ENCODE results near the gene FAT1.

DNA sequence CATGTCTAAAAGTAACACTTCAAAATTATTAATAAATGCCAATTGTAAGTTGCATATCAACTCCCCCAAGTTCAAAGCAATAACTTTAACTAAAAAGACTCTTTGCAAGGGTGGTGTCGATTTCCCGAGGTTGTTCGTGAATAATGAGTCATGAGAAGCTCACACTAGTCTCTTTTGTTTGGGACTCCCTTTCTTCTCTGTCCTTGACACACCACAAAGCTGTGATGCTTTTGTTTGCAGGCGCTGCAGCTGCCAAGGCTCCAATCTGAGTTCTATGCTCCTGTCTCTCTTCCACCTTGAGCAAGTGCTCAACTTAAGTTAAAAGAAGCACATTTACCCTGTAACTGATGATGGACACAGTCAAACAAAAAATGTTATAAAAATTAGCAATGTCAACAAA, 65.9 kb downstream of the FAT1 start:
- TF ChIP-seq, protein P1, sequence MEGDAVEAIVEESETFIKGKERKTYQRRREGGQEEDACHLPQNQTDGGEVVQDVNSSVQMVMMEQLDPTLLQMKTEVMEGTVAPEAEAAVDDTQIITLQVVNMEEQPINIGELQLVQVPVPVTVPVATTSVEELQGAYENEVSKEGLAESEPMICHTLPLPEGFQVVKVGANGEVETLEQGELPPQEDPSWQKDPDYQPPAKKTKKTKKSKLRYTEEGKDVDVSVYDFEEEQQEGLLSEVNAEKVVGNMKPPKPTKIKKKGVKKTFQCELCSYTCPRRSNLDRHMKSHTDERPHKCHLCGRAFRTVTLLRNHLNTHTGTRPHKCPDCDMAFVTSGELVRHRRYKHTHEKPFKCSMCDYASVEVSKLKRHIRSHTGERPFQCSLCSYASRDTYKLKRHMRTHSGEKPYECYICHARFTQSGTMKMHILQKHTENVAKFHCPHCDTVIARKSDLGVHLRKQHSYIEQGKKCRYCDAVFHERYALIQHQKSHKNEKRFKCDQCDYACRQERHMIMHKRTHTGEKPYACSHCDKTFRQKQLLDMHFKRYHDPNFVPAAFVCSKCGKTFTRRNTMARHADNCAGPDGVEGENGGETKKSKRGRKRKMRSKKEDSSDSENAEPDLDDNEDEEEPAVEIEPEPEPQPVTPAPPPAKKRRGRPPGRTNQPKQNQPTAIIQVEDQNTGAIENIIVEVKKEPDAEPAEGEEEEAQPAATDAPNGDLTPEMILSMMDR (IDR thresholded peaks at IDR 0.05; ENCODE audit: low read depth, low read length, poor library complexity, severe bottlenecking) = no peak
- no peak for TF ChIP-seq EZH2phosphoT487 (IDR thresholded peaks at IDR 0.05; ENCODE audit: borderline replicate concordance, low read length)

Measured in DOHH2 (cell line).